Gastroesophageal sphincter (tissue), 4 donors: ENCODE measurements around the gene YES1. TPM values are rescaled to one million over a fixed set of nuclear protein-coding genes. Genes with fewer than 3 reads are reported as not detected.
"Not testable (repeated sequence)": the region's sequence is repeated elsewhere in the genome, so short reads cannot be mapped to it uniquely, and the experiment has no call there.

ENCODE experiments used
- ATAC-seq: fragments of 150-250 bp; one replicate; pipeline ENCODE4 v1.9.1; 2016; ENCODE audit warnings: mild to moderate bottlenecking, moderate library complexity
- H3K27ac ChIP-seq, 4 donors: fragments of 200-600 bp; sonication (generic) in 3 of 4; 1 replicate in 3 of 4; 2 replicates in 1 of 4; pipeline ENCODE4 v1.5.1; 2016 to 2019
- H3K27me3 ChIP-seq: fragments of 200-600 bp; sonication (generic); one replicate; pipeline ENCODE4 v1.5.1; 2019
- H3K36me3 ChIP-seq, 2 donors: fragments of 200-600 bp; sonication (generic); one replicate each; pipeline ENCODE4 v1.5.1; 2019; ENCODE audit warnings: control low read depth in 1 of 2
- H3K4me1 ChIP-seq, 3 donors: fragments of 200-600 bp; sonication (generic); 1 replicate in 2 of 3; 2 replicates in 1 of 3; pipeline ENCODE4 v1.5.1; 2016 to 2019; ENCODE audit warnings: control low read depth in 2 of 3
- H3K4me3 ChIP-seq, 2 donors: fragments of 200-600 bp; sonication (generic); one replicate each; pipeline ENCODE4 v1.5.1; 2019; ENCODE audit warnings: mild to moderate bottlenecking in 1 of 2, moderate library complexity in 1 of 2
- H3K9me3 ChIP-seq, 3 donors: fragments of 200-600 bp; sonication (generic); one replicate each; pipeline ENCODE4 v1.5.1; 2017 to 2019; ENCODE audit warnings: control low read depth in 2 of 3
- EP300 ChIP-seq: sonication (generic); formaldehyde crosslinking; IDR thresholded peaks from one replicate; pipeline ENCODE4 v1.6.1; 2017; ENCODE audit warnings: antibody characterized with exemption, mild to moderate bottlenecking
- POLR2A ChIP-seq, 2 donors: fragments of 450-650 bp; IDR thresholded peaks; one replicate each; pipeline ENCODE4 v1.6.1; 2017; ENCODE audit warnings: antibody characterized with exemption in 2 of 2, mild to moderate bottlenecking in 2 of 2, moderate library complexity in 1 of 2
- POLR2AphosphoS5 ChIP-seq: sonication (generic); formaldehyde crosslinking; IDR thresholded peaks from one replicate; pipeline ENCODE4 v1.6.1; 2017; ENCODE audit warnings: antibody characterized with exemption
- whole genome bisulfite sequencing, 2 donors: methylation state at CpG; one replicate each; pipeline ENCODE4 v1.1.5; 2018; ENCODE audit warnings: low coverage in 1 of 2; 5-methylcytosine and 5-hydroxymethylcytosine counted together
- total RNA-seq, 4 donors: library from RNA; depleted of rRNA; stranded (reverse); fragments of >200 nt; gene quantifications; one replicate each; pipeline ENCODE4 v1.1.0, GENCODE V29; 2016
- TF ChIP-seq, protein P1 (sequence below), 4 experiments: fragments of 200-600 bp in 2 of 4; fragments of 450-650 bp in 2 of 4; sonication (generic) in 1 of 4; IDR thresholded peaks; one replicate each; pipeline ENCODE4 v1.5.1; 2017 to 2019; ENCODE audit warnings: antibody characterized with exemption in 4 of 4, mild to moderate bottlenecking in 2 of 4, moderate library complexity in 2 of 4

YES1 gene
- total RNA-seq, 4 donors from 2014 or later = 84.1 to 127 (median 96.8) TPM

DNA sequence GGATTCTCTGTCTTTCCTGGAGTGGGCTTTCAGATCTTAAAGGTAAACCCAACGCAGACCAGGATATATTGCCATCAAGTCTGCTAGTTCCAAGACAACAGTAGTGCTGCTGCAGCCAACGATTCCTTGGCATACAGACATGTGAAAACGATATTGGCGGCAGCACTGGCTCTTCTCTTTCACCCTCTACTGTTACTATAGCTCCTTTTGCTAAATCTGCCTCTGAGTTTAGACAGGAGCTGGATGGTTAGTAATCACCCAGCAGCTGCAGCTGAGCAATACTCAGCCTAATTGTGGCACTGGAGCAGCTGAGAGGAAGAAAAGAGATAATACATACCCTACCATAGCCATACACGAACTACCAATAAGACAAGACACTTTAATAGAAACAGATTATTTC is 4.0 kb downstream of the YES1 start:
- 15 to 44% methylated on average over 1 to 5 of the region's 5 CpGs for WGBS, 2 donors
- peaks cover 4 to 78% (median 6%) of the 10 kb centered on the region in 3 donors for H3K4me1 ChIP-seq
- no peak for ATAC-seq
- no peak overlapping the region for H3K4me3 ChIP-seq
- no peaks in the 10 kb centered on the region for H3K36me3 ChIP-seq
- no peaks in the 10 kb centered on the region for H3K9me3 ChIP-seq
- peak overlapping the region in 3 of 4 donors; percentile 13 to 48 (median 18) for H3K27ac ChIP-seq
- H3K27me3 ChIP-seq = no peaks in the 10 kb centered on the region
- TF ChIP-seq POLR2AphosphoS5 (no peak), POLR2A (IDR thresholded peaks at IDR 0.05) (no peak), EP300 (no peak)
- TF ChIP-seq, protein P1, sequence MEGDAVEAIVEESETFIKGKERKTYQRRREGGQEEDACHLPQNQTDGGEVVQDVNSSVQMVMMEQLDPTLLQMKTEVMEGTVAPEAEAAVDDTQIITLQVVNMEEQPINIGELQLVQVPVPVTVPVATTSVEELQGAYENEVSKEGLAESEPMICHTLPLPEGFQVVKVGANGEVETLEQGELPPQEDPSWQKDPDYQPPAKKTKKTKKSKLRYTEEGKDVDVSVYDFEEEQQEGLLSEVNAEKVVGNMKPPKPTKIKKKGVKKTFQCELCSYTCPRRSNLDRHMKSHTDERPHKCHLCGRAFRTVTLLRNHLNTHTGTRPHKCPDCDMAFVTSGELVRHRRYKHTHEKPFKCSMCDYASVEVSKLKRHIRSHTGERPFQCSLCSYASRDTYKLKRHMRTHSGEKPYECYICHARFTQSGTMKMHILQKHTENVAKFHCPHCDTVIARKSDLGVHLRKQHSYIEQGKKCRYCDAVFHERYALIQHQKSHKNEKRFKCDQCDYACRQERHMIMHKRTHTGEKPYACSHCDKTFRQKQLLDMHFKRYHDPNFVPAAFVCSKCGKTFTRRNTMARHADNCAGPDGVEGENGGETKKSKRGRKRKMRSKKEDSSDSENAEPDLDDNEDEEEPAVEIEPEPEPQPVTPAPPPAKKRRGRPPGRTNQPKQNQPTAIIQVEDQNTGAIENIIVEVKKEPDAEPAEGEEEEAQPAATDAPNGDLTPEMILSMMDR (IDR thresholded peaks at IDR 0.05) = no peak

DNA sequence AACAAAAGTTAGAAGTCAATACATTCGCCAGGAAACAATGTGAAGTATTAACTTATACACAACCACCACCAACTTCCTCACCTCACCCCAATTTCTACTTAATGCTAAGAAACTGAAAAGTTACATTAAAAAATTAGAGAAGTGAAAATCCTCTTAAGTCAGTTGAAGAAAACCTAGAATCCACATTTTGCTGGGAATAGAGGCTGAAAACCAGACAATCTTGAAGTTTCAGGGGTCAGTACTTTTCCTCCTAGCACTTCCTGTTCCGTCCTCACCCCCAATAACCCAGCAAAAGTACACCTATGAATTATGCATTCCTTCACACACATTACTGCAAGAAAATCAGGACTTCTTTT is 6.3 kb downstream of the YES1 start:
- TF ChIP-seq POLR2AphosphoS5 (no peak), EP300 (no peak)
- TF ChIP-seq, protein P1 (IDR thresholded peaks at IDR 0.05) = no peak
- H3K36me3 ChIP-seq = no peaks in the 10 kb centered on the region
- H3K9me3 ChIP-seq = no peaks in the 10 kb centered on the region
- H3K27me3 ChIP-seq = no peaks in the 10 kb centered on the region
- WGBS, 2 donors = 64 to 69% methylated on average over 2 of the region's 2 CpGs
- peak overlapping the region in 1 of 2 donors; percentile 22 for H3K4me3 ChIP-seq
- no peak for ATAC-seq
- no peak overlapping the region for H3K27ac ChIP-seq
- peaks cover 4 to 83% (median 6%) of the 10 kb centered on the region in 3 donors for H3K4me1 ChIP-seq

DNA sequence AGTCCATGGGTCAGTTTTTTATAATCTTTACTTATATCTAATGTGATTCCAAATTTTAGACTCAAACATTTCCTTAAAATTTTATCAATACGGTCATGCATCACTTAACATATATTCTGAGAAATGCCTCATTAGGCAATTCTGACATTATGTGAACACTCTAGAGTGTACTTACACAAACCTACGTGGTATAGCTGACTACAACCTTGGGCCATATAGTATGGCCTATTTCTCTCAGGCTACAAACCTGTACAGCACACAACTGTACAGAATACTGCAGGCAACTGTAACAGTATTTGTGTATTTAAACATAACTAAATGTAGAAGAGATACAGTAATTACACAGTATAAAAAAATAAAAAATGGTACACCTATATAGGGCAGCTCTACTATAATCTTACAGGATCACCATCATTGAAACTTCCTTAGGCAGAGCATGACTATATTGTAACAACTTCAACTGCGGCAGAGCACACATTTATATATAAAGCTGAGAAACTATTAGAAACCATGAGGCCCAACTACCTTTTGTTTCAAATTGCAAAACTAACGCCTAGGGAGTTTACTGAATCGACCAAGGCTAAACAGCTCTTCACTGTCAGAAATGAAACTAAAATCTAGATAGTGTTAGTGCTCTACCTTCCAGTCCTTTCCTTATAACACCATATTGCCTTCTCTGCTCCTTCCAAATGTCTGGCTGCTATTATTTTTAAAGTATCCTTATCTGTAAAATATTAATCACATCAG is 6.9 kb downstream of the YES1 start:
- H3K27me3 ChIP-seq = no peaks in the 10 kb centered on the region
- WGBS, 2 donors = 64 to 65% methylated on average over 5 of the region's 5 CpGs
- TF ChIP-seq EP300 (no peak), POLR2A (IDR thresholded peaks at IDR 0.05) (no peak), POLR2AphosphoS5 (no peak)
- TF ChIP-seq, protein P1 (IDR thresholded peaks at IDR 0.05) = no peak
- peak overlapping the region; percentile 18 to 22 for H3K4me3 ChIP-seq
- peak overlapping the region in 1 of 4 donors; percentile 24 for H3K27ac ChIP-seq
- ATAC-seq = no peak
- peaks cover 4 to 81% (median 6%) of the 10 kb centered on the region in 3 donors for H3K4me1 ChIP-seq
- H3K9me3 ChIP-seq = no peaks in the 10 kb centered on the region
- H3K36me3 ChIP-seq = no peaks in the 10 kb centered on the region

DNA sequence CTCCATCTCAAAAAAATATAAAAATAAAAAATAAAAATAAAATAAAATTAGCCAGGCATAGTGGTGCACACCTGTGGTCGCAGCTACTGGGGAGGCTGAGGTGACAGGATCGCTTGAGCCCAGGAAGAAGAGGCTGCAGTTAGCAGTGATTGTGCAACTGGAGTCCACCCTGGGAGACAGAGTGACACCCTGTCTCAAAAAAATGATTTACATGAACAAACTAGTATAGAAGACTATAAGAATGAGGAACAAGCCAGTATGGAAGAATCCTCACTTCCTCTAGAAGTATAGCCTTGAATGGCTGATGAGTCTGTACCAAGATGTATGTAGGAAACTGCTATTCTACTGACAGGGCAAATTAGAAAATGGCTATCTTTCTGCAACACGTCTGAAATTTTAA is 10.9 kb downstream of the YES1 start:
- no peaks in the 10 kb centered on the region for H3K9me3 ChIP-seq
- no peak for ATAC-seq
- no peak for TF ChIP-seq POLR2AphosphoS5
- TF ChIP-seq EP300 = no peak
- no peak for TF ChIP-seq POLR2A (IDR thresholded peaks at IDR 0.05)
- TF ChIP-seq, protein P1 (IDR thresholded peaks at IDR 0.05) = no peak
- WGBS, 2 donors = 60 to 73% methylated on average over 1 to 3 of the region's 3 CpGs
- H3K27ac ChIP-seq = no peak overlapping the region
- no peaks in the 10 kb centered on the region for H3K36me3 ChIP-seq
- H3K27me3 ChIP-seq = no peaks in the 10 kb centered on the region
- no peak overlapping the region for H3K4me3 ChIP-seq
- H3K4me1 ChIP-seq = peaks cover 0 to 46% (median 2%) of the 10 kb centered on the region in 3 donors

DNA sequence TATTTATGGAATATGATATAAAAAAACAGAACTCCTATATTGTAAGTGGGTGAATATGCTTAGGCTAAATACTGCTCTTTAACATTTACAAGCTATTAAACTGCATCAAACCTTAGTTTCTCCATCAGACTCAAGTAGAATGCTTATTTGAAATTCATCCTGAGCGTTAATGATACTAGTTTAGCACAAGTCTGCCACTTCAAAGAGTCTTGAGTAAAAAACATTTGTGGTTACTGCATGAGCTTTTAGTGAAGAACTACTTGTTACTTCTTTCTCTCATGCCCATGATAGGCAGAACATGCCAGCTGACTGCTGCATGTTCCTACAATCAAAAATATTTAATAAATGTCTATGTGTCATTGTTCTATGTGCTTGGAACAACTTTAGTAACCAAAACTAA is 12.1 kb downstream of the YES1 start:
- Histone ChIP-seq H3K9me3 (no peaks in the 10 kb centered on the region), H3K4me3 (no peak overlapping the region), H3K27ac (no peak overlapping the region), H3K27me3 (no peaks in the 10 kb centered on the region), H3K4me1 (peaks cover 0 to 34% (median 0%) of the 10 kb centered on the region in 3 donors), H3K36me3 (no peaks in the 10 kb centered on the region)
- ATAC-seq = no peak
- TF ChIP-seq EP300 = no peak
- TF ChIP-seq, protein P1 (IDR thresholded peaks at IDR 0.05) = no peak
- TF ChIP-seq POLR2AphosphoS5 = no peak
- TF ChIP-seq POLR2A (IDR thresholded peaks at IDR 0.05) = no peak
- 91 to 100% methylated on average over 1 of the region's 1 CpG for WGBS, 2 donors

DNA sequence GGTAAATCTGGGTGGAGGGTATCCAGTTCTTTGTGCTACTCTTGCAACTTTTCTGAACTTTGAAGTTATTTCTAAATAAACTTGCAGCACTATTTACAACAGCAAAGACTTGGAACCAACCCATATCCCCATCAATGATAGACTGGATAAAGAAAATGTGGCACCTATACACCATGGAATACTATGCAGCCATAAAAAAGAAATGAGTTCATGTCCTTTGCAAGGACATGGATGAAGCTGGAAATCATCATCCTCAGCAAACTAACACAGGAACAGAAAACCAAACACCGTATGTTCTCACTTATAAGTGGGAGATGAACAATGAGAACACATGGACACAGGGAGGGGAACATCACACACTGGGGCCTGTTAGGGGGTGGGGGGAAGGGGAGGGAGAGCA is 16.7 kb downstream of the YES1 start:
- 90 to 100% methylated on average over 1 of the region's 1 CpG for WGBS, 2 donors
- H3K36me3 ChIP-seq, H3K27me3 ChIP-seq, ATAC-seq, H3K9me3 ChIP-seq, H3K27ac ChIP-seq, H3K4me3 ChIP-seq, H3K4me1 ChIP-seq: not testable (repeated sequence)
